ENCODE results near the gene HIVEP1.

- no peak for TF ChIP-seq POLR2A (IDR thresholded peaks at IDR 0.05)
- TF ChIP-seq CTCF (IDR thresholded peaks at IDR 0.05), result no peak
- no peak for TF ChIP-seq EP300 (IDR thresholded peaks at IDR 0.05)
Measured at GRCh38 chr6:12007887-12008286, 4.2 kb upstream of the HIVEP1 start.
